NB4 (cell line): Measurements from ENCODE around the gene ACTG1.

Experiments
- CTCF ChIP-seq: IDR thresholded peaks from one replicate; pipeline ENCODE4 v1.5.1; 2012; ENCODE audit warnings: low read depth, low read length
- MAX ChIP-seq: IDR thresholded peaks from 2 replicates; pipeline ENCODE4 v1.6.1; 2011; ENCODE audit warnings: low read depth, low read length
- POLR2A ChIP-seq: IDR thresholded peaks from 2 replicates; pipeline ENCODE4 v1.6.1; 2011; ENCODE audit warnings: mild to moderate bottlenecking; ENCODE audit not compliant: insufficient read length; ENCODE audit errors: extremely low read depth

- no peak for TF ChIP-seq CTCF
- no peak for TF ChIP-seq POLR2A
- TF ChIP-seq MAX, result no peak
Measured at GRCh38 chr17:81528384-81528650, 15.7 kb upstream of the ACTG1 start.
